Measurements from ENCODE around the gene DPF1.
A peak's percentile ranks its signal among the peaks of the same experiment; 100 is the strongest.

The DPF1 gene

GRCh38 chr19:38224014-38224862 lies at the start of gene DPF1:
Gene DPF1, minus strand, starts transcription at chr19:38224222. Its CDS starts 80 bp downstream, at chr19:38224142.
- no peak within 1 kb of the TSS for H3K27ac Mint-ChIP-seq (ENCODE audit: low read depth)
- ATAC-seq (replicated peaks; ENCODE audit: extremely low read depth, poor library complexity, severe bottlenecking) (peak; percentile 49), DNase-seq (ENCODE audit: low spot score in 2 of 2) (no peak)
- no peaks in the 10 kb centered on the region for H3K9me3 Mint-ChIP-seq
- H3K4me3 Mint-ChIP-seq = peak within 1 kb of the TSS; percentile 65
- peaks cover 77% of the 10 kb centered on the region for H3K27me3 Mint-ChIP-seq
- H3K4me1 Mint-ChIP-seq = peaks cover 20% of the 10 kb centered on the region
- H3K36me3 Mint-ChIP-seq (ENCODE audit: insufficient read depth) = peaks cover 5% of the 10 kb centered on the region

GRCh38 chr19:38273499-38273898 lies 49.5 kb upstream of the DPF1 start:
- Mint-ChIP-seq H3K4me1 (no peaks in the 10 kb centered on the region), H3K36me3 (ENCODE audit: insufficient read depth) (no peaks in the 10 kb centered on the region), H3K9me3 (no peaks in the 10 kb centered on the region), H3K27me3 (no peaks in the 10 kb centered on the region), H3K27ac (ENCODE audit: low read depth) (no peak overlapping the region), H3K4me3 (no peak overlapping the region)
- no peak for ATAC-seq (replicated peaks; ENCODE audit: extremely low read depth, poor library complexity, severe bottlenecking)
- DNase-seq (ENCODE audit: low spot score in 2 of 2) = no peak

GRCh38 chr19:38270587-38271167 lies 46.7 kb upstream of the DPF1 start:
- Mint-ChIP-seq H3K4me3 (no peak overlapping the region), H3K9me3 (no peaks in the 10 kb centered on the region)
- no peak for DNase-seq (ENCODE audit: low spot score in 2 of 2)

GRCh38 chr19:38268539-38268938 lies 44.5 kb upstream of the DPF1 start:
- Mint-ChIP-seq H3K27ac (ENCODE audit: low read depth) (no peak overlapping the region), H3K4me1 (peaks cover 20% of the 10 kb centered on the region), H3K4me3 (no peak overlapping the region), H3K36me3 (ENCODE audit: insufficient read depth) (peaks cover 2% of the 10 kb centered on the region), H3K9me3 (no peaks in the 10 kb centered on the region), H3K27me3 (peaks cover 21% of the 10 kb centered on the region)
- ATAC-seq (replicated peaks; ENCODE audit: extremely low read depth, poor library complexity, severe bottlenecking) (no peak), DNase-seq (ENCODE audit: low spot score in 2 of 2) (no peak)

More at GRCh38 chr19:38270587-38271167, 46.7 kb upstream of the DPF1 start:
- H3K27me3 Mint-ChIP-seq = peaks cover 6% of the 10 kb centered on the region
- no peak overlapping the region for H3K27ac Mint-ChIP-seq (ENCODE audit: low read depth)
- H3K36me3 Mint-ChIP-seq (ENCODE audit: insufficient read depth) = no peaks in the 10 kb centered on the region
- ATAC-seq (replicated peaks; ENCODE audit: extremely low read depth, poor library complexity, severe bottlenecking) = no peak
- H3K4me1 Mint-ChIP-seq = peaks cover 4% of the 10 kb centered on the region

GRCh38 chr19:38267761-38268483 lies 43.9 kb upstream of the DPF1 start:
- Mint-ChIP-seq H3K27me3 (peaks cover 27% of the 10 kb centered on the region), H3K36me3 (ENCODE audit: insufficient read depth) (peaks cover 2% of the 10 kb centered on the region), H3K4me3 (no peak overlapping the region), H3K27ac (ENCODE audit: low read depth) (no peak overlapping the region), H3K9me3 (no peaks in the 10 kb centered on the region), H3K4me1 (peaks cover 21% of the 10 kb centered on the region)
- ATAC-seq (replicated peaks; ENCODE audit: extremely low read depth, poor library complexity, severe bottlenecking) (no peak), DNase-seq (ENCODE audit: low spot score in 2 of 2) (no peak)

GRCh38 chr19:38266981-38267597 lies 43.1 kb upstream of the DPF1 start:
- H3K9me3 Mint-ChIP-seq = no peaks in the 10 kb centered on the region
- peaks cover 4% of the 10 kb centered on the region for H3K36me3 Mint-ChIP-seq (ENCODE audit: insufficient read depth)
- ATAC-seq (replicated peaks; ENCODE audit: extremely low read depth, poor library complexity, severe bottlenecking) (no peak), DNase-seq (ENCODE audit: low spot score in 2 of 2) (no peak)
- H3K27me3 Mint-ChIP-seq = peaks cover 30% of the 10 kb centered on the region
- H3K27ac Mint-ChIP-seq (ENCODE audit: low read depth) = no peak overlapping the region
- peaks cover 21% of the 10 kb centered on the region for H3K4me1 Mint-ChIP-seq
- no peak overlapping the region for H3K4me3 Mint-ChIP-seq

- peaks cover 4% of the 10 kb centered on the region for H3K36me3 Mint-ChIP-seq (ENCODE audit: insufficient read depth)
- ATAC-seq (replicated peaks; ENCODE audit: extremely low read depth, poor library complexity, severe bottlenecking) (no peak), DNase-seq (ENCODE audit: low spot score in 2 of 2) (no peak)
- H3K4me3 Mint-ChIP-seq = no peak overlapping the region
- H3K27me3 Mint-ChIP-seq = peaks cover 30% of the 10 kb centered on the region
- no peak overlapping the region for H3K27ac Mint-ChIP-seq (ENCODE audit: low read depth)
- no peaks in the 10 kb centered on the region for H3K9me3 Mint-ChIP-seq
- H3K4me1 Mint-ChIP-seq = peaks cover 21% of the 10 kb centered on the region
These were observed 42.0 kb upstream of the DPF1 start for GRCh38 chr19:38265921-38266429.

GRCh38 chr19:38265213-38265861 lies 41.3 kb upstream of the DPF1 start:
- peaks cover 4% of the 10 kb centered on the region for H3K36me3 Mint-ChIP-seq (ENCODE audit: insufficient read depth)
- peaks cover 21% of the 10 kb centered on the region for H3K4me1 Mint-ChIP-seq

GRCh38 chr19:38264486-38265212 lies 40.6 kb upstream of the DPF1 start, which contains the start of gene SPINT2:
Gene SPINT2, plus strand, starts transcription at chr19:38264573. Its CDS starts 320 bp downstream, at chr19:38264893.
- Mint-ChIP-seq H3K27me3 (peaks cover 30% of the 10 kb centered on the region), H3K9me3 (no peaks in the 10 kb centered on the region), H3K27ac (ENCODE audit: low read depth) (peak within 1 kb of the TSS; percentile 56), H3K4me1 (peaks cover 21% of the 10 kb centered on the region), H3K36me3 (ENCODE audit: insufficient read depth) (peaks cover 5% of the 10 kb centered on the region), H3K4me3 (peak within 1 kb of the TSS; percentile 68)
- ATAC-seq (replicated peaks; ENCODE audit: extremely low read depth, poor library complexity, severe bottlenecking) (peak; percentile 30), DNase-seq (ENCODE audit: low spot score in 2 of 2) (peak in 1 of 2 donors; percentile 19)

More at GRCh38 chr19:38265213-38265861, 41.3 kb upstream of the DPF1 start:
- Mint-ChIP-seq H3K4me3 (peak overlapping the region; percentile 68), H3K27me3 (peaks cover 30% of the 10 kb centered on the region), H3K9me3 (no peaks in the 10 kb centered on the region), H3K27ac (ENCODE audit: low read depth) (peak overlapping the region; percentile 56)
- no peak for DNase-seq (ENCODE audit: low spot score in 2 of 2)
- no peak for ATAC-seq (replicated peaks; ENCODE audit: extremely low read depth, poor library complexity, severe bottlenecking)

GRCh38 chr19:38263689-38264485 lies 39.9 kb upstream of the DPF1 start:
- Mint-ChIP-seq H3K9me3 (no peaks in the 10 kb centered on the region), H3K27ac (ENCODE audit: low read depth) (no peak overlapping the region), H3K27me3 (peaks cover 30% of the 10 kb centered on the region), H3K36me3 (ENCODE audit: insufficient read depth) (peaks cover 6% of the 10 kb centered on the region), H3K4me3 (peak overlapping the region; percentile 68), H3K4me1 (peaks cover 21% of the 10 kb centered on the region)
- DNase-seq (ENCODE audit: low spot score in 2 of 2) (peak; percentile 36 to 43), ATAC-seq (replicated peaks; ENCODE audit: extremely low read depth, poor library complexity, severe bottlenecking) (peak; percentile 73)
